Measurements from ENCODE around the gene ZNF85.

- TF ChIP-seq POLR2A (IDR thresholded peaks at IDR 0.05; ENCODE audit: low read length) = no peak
- no peak for TF ChIP-seq GATA1 (IDR thresholded peaks at IDR 0.05; ENCODE audit: low read depth, low read length)
These were observed 5.3 kb downstream of the ZNF85 start for GRCh38 chr19:20928371-20928770.

Data from erythroblast (primary cell).